Vein endothelial cell (primary cell): Measurements from ENCODE around the gene KCNJ16. TPM values are rescaled to one million over a fixed set of nuclear protein-coding genes. Genes with fewer than 3 reads are reported as not detected.

Source experiments
- total RNA-seq: library from RNA; depleted of rRNA; stranded (reverse); fragments of >200 nt; gene quantifications from 2 replicates; pipeline ENCODE4 v1.2.3, GENCODE V29; 2012

Gene KCNJ16
- under 0.01 and 0.57 TPM in 2 replicates for total RNA-seq

GRCh38 chr17:70074956-70075355, at the start of gene KCNJ16:
Gene KCNJ16 (plus strand): TSS chr17:70075225. CDS start chr17:70132088, 56,863 bp downstream.

GRCh38 chr17:70168977-70169708, 94.1 kb downstream of the KCNJ16 start, which contains the start of gene KCNJ2:
Gene KCNJ2 (plus strand): TSS chr17:70169532. CDS start chr17:70175040, 5,508 bp downstream.

Other genes starting within 250 kb of the KCNJ16 start
- gene KCNJ2, start 94.3 kb downstream of the KCNJ16 start, total RNA-seq: 7.8 and 13.8 TPM in 2 replicates